Mammary epithelial cell (primary cell): ENCODE measurements around the gene TES.

ENCODE experiments used
- EZH2 ChIP-seq: IDR thresholded peaks from 2 replicates; pipeline ENCODE4 v1.6.1; 2012; ENCODE audit warnings: low read length, inconsistent platforms, borderline replicate concordance
- TF ChIP-seq, protein P1 (sequence below), 2 donors: IDR thresholded peaks in 1 of 2; conservative IDR thresholded peaks in 1 of 2; 2 replicates each; pipeline ENCODE4 v1.5.1; 2011 to 2012; ENCODE audit warnings: inconsistent platforms in 2 of 2, low read length in 2 of 2, mild to moderate bottlenecking in 2 of 2, control low read depth in 1 of 2, low read depth in 1 of 2; ENCODE audit not compliant: insufficient read depth in 1 of 2; ENCODE audit errors: extremely low read depth in 1 of 2

DNA sequence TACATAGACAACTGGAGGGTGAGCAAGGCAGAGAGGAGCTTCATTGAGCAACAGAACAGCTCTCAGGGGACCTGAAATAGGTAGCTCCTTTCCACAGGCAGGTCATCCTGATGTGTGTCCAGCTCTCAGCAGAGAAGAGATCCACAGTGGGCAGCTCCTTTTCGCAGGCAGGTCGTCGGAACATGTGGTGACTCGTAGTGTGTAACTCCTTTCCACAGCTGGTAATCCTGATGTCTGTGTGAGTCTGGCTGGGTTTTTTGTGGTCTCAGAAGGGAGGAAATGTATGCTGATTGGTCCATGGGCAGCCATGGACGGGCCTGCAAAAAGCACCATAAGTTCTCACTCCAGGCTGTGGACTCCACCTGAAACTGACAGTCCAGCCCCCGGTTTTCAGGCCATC, 24.4 kb upstream of the TES start:
- no peak for TF ChIP-seq EZH2
- TF ChIP-seq, protein P1, sequence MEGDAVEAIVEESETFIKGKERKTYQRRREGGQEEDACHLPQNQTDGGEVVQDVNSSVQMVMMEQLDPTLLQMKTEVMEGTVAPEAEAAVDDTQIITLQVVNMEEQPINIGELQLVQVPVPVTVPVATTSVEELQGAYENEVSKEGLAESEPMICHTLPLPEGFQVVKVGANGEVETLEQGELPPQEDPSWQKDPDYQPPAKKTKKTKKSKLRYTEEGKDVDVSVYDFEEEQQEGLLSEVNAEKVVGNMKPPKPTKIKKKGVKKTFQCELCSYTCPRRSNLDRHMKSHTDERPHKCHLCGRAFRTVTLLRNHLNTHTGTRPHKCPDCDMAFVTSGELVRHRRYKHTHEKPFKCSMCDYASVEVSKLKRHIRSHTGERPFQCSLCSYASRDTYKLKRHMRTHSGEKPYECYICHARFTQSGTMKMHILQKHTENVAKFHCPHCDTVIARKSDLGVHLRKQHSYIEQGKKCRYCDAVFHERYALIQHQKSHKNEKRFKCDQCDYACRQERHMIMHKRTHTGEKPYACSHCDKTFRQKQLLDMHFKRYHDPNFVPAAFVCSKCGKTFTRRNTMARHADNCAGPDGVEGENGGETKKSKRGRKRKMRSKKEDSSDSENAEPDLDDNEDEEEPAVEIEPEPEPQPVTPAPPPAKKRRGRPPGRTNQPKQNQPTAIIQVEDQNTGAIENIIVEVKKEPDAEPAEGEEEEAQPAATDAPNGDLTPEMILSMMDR (conservative IDR thresholded peaks at IDR 0.05 in 1 of 2, IDR thresholded peaks at IDR 0.05 in 1 of 2; ENCODE audit: extremely low read depth in 1 of 2, insufficient read depth in 1 of 2, low read depth in 1 of 2, low read length in 2 of 2), result no peak
